HCT116 (cell line): ENCODE results near the gene SLC31A1. TPM values are rescaled to one million over a fixed set of nuclear protein-coding genes. Genes with fewer than 3 reads are reported as not detected.

ENCODE experiments used
- ATAC-seq: fragments of 200-7000 bp; cut with Tn5 transposase; 2 replicates; pipeline ENCODE4 v1.9.1; 2020; ENCODE audit warnings: mild to moderate bottlenecking, moderate library complexity
- Bru-seq: library from RNA; stranded (reverse); fragments of 400-500 nt; gene quantifications from one replicate; lab custom pipeline; 2021; lab: Mats Ljungman, UMichigan
- BruChase-seq, 2 experiments: library from RNA; stranded (reverse); fragments of 400-500 nt; gene quantifications; one replicate each; lab custom pipeline; 2021; lab: Mats Ljungman, UMichigan
- BruUV-seq: library from RNA; stranded (reverse); fragments of 400-500 nt; replicated peaks from 2 replicates; lab custom pipeline; 2021; lab: Mats Ljungman, UMichigan
- CTCF ChIA-PET: fragments of 300-600 bp; sonication (Branson Sonifier 250); formaldehyde crosslinking; loops from one replicate; lab custom pipeline; 2021; ENCODE audit warnings: antibody characterized with exemption; lab: Charles Lee
- POLR2A ChIA-PET: fragments of 300-600, 350-600 bp; sonication (Branson Sonifier 250); formaldehyde crosslinking; loops from one replicate; lab custom pipeline; 2021; ENCODE audit warnings: antibody characterized with exemption; lab: Charles Lee
- RAD21 ChIA-PET, 2 experiments: fragments of 300-600 bp; sonication (Branson Sonifier 250); formaldehyde crosslinking; loops; one replicate each; lab custom pipeline; 2023; ENCODE audit warnings: low total read pairs in 2 of 2; ENCODE audit not compliant: uncharacterized antibody in 2 of 2, unreplicated experiment in 2 of 2, low non-redundant PET in 1 of 2; lab: Charles Lee
- DNase-seq: peaks from one replicate; pipeline ENCODE4 v3.0.0-alpha.2; 2010; ENCODE audit warnings: low read depth, low spot score
- H2AFZ ChIP-seq: fragments of 200-600 bp; shearing (Covaris generic), sonication (generic); 2 replicates; pipeline ENCODE4 v1.6.1; 2017; ENCODE audit warnings: low read depth, mixed run types, mixed read lengths, antibody characterized with exemption, low read length; ENCODE audit not compliant: poor library complexity, severe bottlenecking
- H3K27ac ChIP-seq: 2 replicates; pipeline ENCODE4 v1.5.1; 2012; ENCODE audit warnings: low read depth, low read length
- H3K27me3 ChIP-seq: fragments of 200-600 bp; sonication (generic); 2 replicates; pipeline ENCODE4 v1.6.1; 2016; ENCODE audit warnings: mixed run types, low read length, mixed read lengths; ENCODE audit not compliant: insufficient read depth
- H3K36me3 ChIP-seq, 2 experiments: fragments of 200-500 bp in 1 of 2; fragments of 200-600 bp in 1 of 2; sonication (Bioruptor generic) in 1 of 2; sonication (generic) in 1 of 2; 2 replicates each; pipeline versions ENCODE4 v1.5.1 to v1.6.1; 2014 to 2016; ENCODE audit warnings: low read length in 2 of 2, inconsistent platforms in 1 of 2, mixed read lengths in 1 of 2, mixed run types in 1 of 2; ENCODE audit not compliant: insufficient read depth in 2 of 2, control insufficient read depth in 1 of 2
- H3K4me1 ChIP-seq, 2 experiments: fragments of 200-600 bp in 1 of 2; sonication (generic) in 1 of 2; 2 replicates each; pipeline versions ENCODE4 v1.5.1 to v1.6.1; 2012 to 2017; ENCODE audit warnings: low read length in 2 of 2, inconsistent platforms in 1 of 2, mild to moderate bottlenecking in 1 of 2, mixed read lengths in 1 of 2, mixed run types in 1 of 2, moderate library complexity in 1 of 2; ENCODE audit not compliant: insufficient read depth in 2 of 2, control insufficient read depth in 1 of 2
- H3K4me2 ChIP-seq: fragments of 200-600 bp; sonication (generic); 2 replicates; pipeline ENCODE4 v1.6.1; 2017; ENCODE audit warnings: mixed run types, low read length, mixed read lengths
- H3K4me3 ChIP-seq, 2 experiments: fragments of 200-600 bp in 1 of 2; sonication (generic) in 1 of 2; replicated peaks in 1 of 2; 2 replicates each; pipeline ENCODE4 v1.5.1; 2011 to 2016; ENCODE audit warnings: low read length in 2 of 2, control low read depth in 1 of 2, low read depth in 1 of 2, mild to moderate bottlenecking in 1 of 2, mixed read lengths in 1 of 2, mixed run types in 1 of 2
- H3K79me2 ChIP-seq: fragments of 200-600 bp; sonication (generic); 2 replicates; pipeline ENCODE4 v1.6.1; 2017; ENCODE audit warnings: mild to moderate bottlenecking, mixed run types, low read length, moderate library complexity, mixed read lengths; ENCODE audit not compliant: insufficient read depth
- H3K9ac ChIP-seq: fragments of 200-600 bp; sonication (generic); 2 replicates; pipeline ENCODE4 v1.6.1; 2016; ENCODE audit warnings: low read length, mixed read lengths
- H3K9me2 ChIP-seq: fragments of 200-600 bp; sonication (generic), shearing (Covaris generic); 2 replicates; pipeline ENCODE4 v1.6.1; 2017; ENCODE audit warnings: mixed run types, mild to moderate bottlenecking, moderate library complexity; ENCODE audit not compliant: insufficient read depth
- H3K9me3 ChIP-seq, 2 experiments: fragments of 200-500 bp in 1 of 2; fragments of 200-600 bp in 1 of 2; sonication (Bioruptor generic) in 1 of 2; sonication (generic) in 1 of 2; 2 replicates each; pipeline ENCODE4 v1.6.1; 2014 to 2017; ENCODE audit warnings: low read length in 2 of 2, mixed read lengths in 2 of 2, inconsistent platforms in 1 of 2, low read depth in 1 of 2, mild to moderate bottlenecking in 1 of 2, mixed run types in 1 of 2, moderate library complexity in 1 of 2; ENCODE audit not compliant: control insufficient read depth in 1 of 2, insufficient read depth in 1 of 2
- H4K20me1 ChIP-seq: fragments of 200-600 bp; sonication (generic), shearing (Covaris generic); 2 replicates; pipeline ENCODE4 v1.6.1; 2017; ENCODE audit warnings: mixed run types, mild to moderate bottlenecking, moderate library complexity; ENCODE audit not compliant: insufficient read depth
- CBX3 ChIP-seq: IDR thresholded peaks from 2 replicates; pipeline ENCODE4 v1.6.1; 2012; ENCODE audit warnings: low read depth
- ELF1 ChIP-seq: IDR thresholded peaks from 2 replicates; pipeline ENCODE4 v1.6.1; 2012; ENCODE audit warnings: low read depth, borderline replicate concordance
- EZH2phosphoT487 ChIP-seq: fragments of 200-600 bp; IDR thresholded peaks from 2 replicates; pipeline ENCODE4 v1.6.1; 2018; ENCODE audit warnings: antibody characterized with exemption, borderline replicate concordance
- FOSL1 ChIP-seq: IDR thresholded peaks from 2 replicates; pipeline ENCODE4 v1.6.1; 2012; ENCODE audit warnings: low read depth
- POLR2A ChIP-seq: IDR thresholded peaks from 2 replicates; pipeline ENCODE4 v1.7.0; 2011; ENCODE audit warnings: borderline replicate concordance; ENCODE audit not compliant: insufficient read depth, insufficient read length; ENCODE audit errors: extremely low read depth
- POLR2AphosphoS5 ChIP-seq: IDR thresholded peaks from 2 replicates; pipeline ENCODE4 v1.6.1; 2011; ENCODE audit warnings: mild to moderate bottlenecking, low read depth, low read length, moderate library complexity
- RAD21 ChIP-seq: IDR thresholded peaks from 2 replicates; pipeline ENCODE4 v1.6.1; 2012; ENCODE audit warnings: low read depth, mild to moderate bottlenecking
- SIN3A ChIP-seq: IDR thresholded peaks from 2 replicates; pipeline ENCODE4 v1.6.1; 2012; ENCODE audit warnings: low read depth
- SP1 ChIP-seq: IDR thresholded peaks from 2 replicates; pipeline ENCODE4 v1.6.1; 2012; ENCODE audit warnings: low read depth
- SRF ChIP-seq: IDR thresholded peaks from 2 replicates; pipeline ENCODE4 v1.6.1; 2012; ENCODE audit warnings: low read depth
- ZFX ChIP-seq: fragments of 450-650 bp; IDR thresholded peaks from 2 replicates; pipeline ENCODE4 v1.6.1; 2017
- ZNF274 ChIP-seq: fragments of 200-500 bp; sonication (Bioruptor generic); IDR thresholded peaks from 2 replicates; pipeline ENCODE4 v1.6.1; 2014; ENCODE audit warnings: mild to moderate bottlenecking, low read depth, low read length, inconsistent platforms
- intact Hi-C: fragments of 100-400 bp; cut with micrococcal nuclease; formaldehyde crosslinking; loops from 2 replicates; pipeline ENCODE4 v1.10.0; 2022
- long read RNA-seq: library from polyadenylated mRNA; unstranded; transcript quantifications from one replicate; pipeline ENCODE4 v2.0.0, GENCODE V29; 2021; ENCODE audit not compliant: unreplicated experiment
- polyA plus RNA-seq: library from polyadenylated mRNA; unstranded; fragments of >200 nt; gene quantifications from 2 replicates; pipeline ENCODE4 v1.2.1, GENCODE V29; 2012; ENCODE audit warnings: missing spikeins
- total RNA-seq: library from RNA; stranded (reverse); gene quantifications from one replicate; pipeline ENCODE4 v1.2.1, GENCODE V29; 2021; ENCODE audit not compliant: unreplicated experiment
- TF ChIP-seq, protein P1 (sequence below), 3 experiments: fragments of 200-600 bp in 1 of 3; sonication (generic) in 1 of 3; IDR thresholded peaks in 2 of 3; conservative IDR thresholded peaks in 1 of 3; 2 replicates each; pipeline ENCODE4 v1.5.1; 2012 to 2017; ENCODE audit warnings: low read depth in 2 of 3, low read length in 2 of 3, antibody characterized with exemption in 1 of 3, borderline replicate concordance in 1 of 3, control low read depth in 1 of 3, mild to moderate bottlenecking in 1 of 3, mixed read lengths in 1 of 3, mixed run types in 1 of 3, moderate library complexity in 1 of 3; ENCODE audit not compliant: insufficient read depth in 1 of 3
- TF ChIP-seq, protein P2 (sequence below): IDR thresholded peaks from 2 replicates; pipeline ENCODE4 v1.6.1; 2011; ENCODE audit warnings: mild to moderate bottlenecking, low read length, moderate library complexity; ENCODE audit not compliant: insufficient replicate concordance; ENCODE audit errors: extremely low read depth
- TF ChIP-seq, protein P3 (sequence below): IDR thresholded peaks from 2 replicates; pipeline ENCODE4 v1.6.1; 2012
- TF ChIP-seq, protein P4 (sequence below): IDR thresholded peaks from 2 replicates; pipeline ENCODE4 v1.6.1; 2012; ENCODE audit warnings: low read depth

The SLC31A1 gene
- 24.4 TPM for total RNA-seq
- 17.2 and 18.6 TPM in 2 replicates for polyA plus RNA-seq
- Bru-seq, nascent RNA, result percentile 78 among the genes with signal in this experiment
- percentile 91 among the genes with signal in this experiment for BruChase-seq, experiment 1, labeled RNA remaining after a 6-hour chase
- percentile 81 among the genes with signal in this experiment for BruChase-seq, experiment 2, labeled RNA remaining after a 2-hour chase
- long read RNA-seq, full-length matches to known transcripts, result 46 of 66 reads
- long read RNA-seq, partial matches to known transcripts, result 18 of 66 reads
- long read RNA-seq, other reads (novel, unspliced or antisense), result 2 of 66 reads

DNA sequence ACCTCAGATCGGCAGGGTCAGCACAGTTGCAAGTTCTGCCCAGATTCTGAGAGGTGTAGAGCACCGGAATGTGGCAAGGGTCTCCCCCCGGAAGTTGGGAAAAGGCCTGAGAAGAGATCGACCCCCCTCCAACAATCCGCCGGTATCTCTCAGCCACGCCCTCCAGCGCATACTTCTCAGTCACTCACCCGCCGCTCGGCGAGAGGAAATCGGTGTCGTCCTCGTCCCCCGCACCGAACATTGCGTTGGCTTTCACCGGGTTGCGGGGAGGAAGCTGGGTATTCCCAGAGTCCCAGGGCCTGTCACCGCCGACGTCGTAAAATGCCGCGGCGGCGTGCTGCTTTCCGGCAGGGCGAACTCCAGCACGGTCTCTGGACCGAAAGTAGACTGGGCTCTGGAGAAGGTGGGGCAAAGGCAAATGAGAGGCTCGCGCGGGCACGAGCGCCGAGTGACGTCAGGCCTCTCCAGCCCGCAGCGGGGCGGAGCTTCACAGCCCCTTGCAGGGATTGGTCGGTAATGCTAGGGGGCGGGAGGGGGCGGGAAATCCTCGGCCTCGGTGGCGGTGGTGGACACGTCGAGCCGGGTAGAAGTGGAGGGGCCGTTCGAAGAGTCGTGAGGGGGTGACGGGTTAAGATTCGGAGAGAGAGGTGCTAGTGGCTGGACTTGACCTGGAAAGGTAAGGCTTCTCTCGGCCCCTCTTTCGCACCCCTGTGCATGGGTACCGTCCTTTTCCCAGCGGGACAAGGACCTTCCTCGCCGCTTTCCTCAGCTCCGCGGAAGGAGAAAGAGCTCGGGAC, at the start of gene SLC31A1, which contains the start of gene FKBP15:
Gene SLC31A1 (plus strand): TSS at position 542 of the 797 bp plus-strand sequence. CDS start 34,605 bp downstream, outside the sequence.
Gene FKBP15 (minus strand): TSS at position 275 of the 797 bp plus-strand sequence. CDS start 34 bp downstream, at position 241.
- no TSS peak for BruUV-seq
- H3K36me3 ChIP-seq, result no peaks in the 10 kb centered on the region
- peak within 1 kb of the TSS; percentile 65 for H3K27ac ChIP-seq
- ATAC-seq (peak; percentile 99), DNase-seq (peak; percentile 97)
- H3K9me3 ChIP-seq, result no peaks in the 10 kb centered on the region
- intact Hi-C loops, result loop anchor here (5.0 kb wide), 1 partner anchor 69 kb away; the partner anchor contains the start of gene SLC31A2
- ChIA-PET CTCF (interaction anchor here (0.6 to 1.2 kb wide), 3 partner anchors 14 to 225 kb away, joined by 3 to 5 read pairs (median 4); partner anchors contain the start of gene CDC26), POLR2A (interaction anchor here (0.6 to 2.5 kb wide), 9 partner anchors 11 to 993 kb away, joined by 3 to 11 read pairs (median 3); partner anchors contain the start of genes C9orf43, CDC26, POLE3 and PRPF4), RAD21 (no interaction called here)
- peak within 1 kb of the TSS; percentile 92 for H3K4me2 ChIP-seq
- H3K9me2 ChIP-seq, result no peaks in the 10 kb centered on the region
- peak within 1 kb of the TSS; percentile 81 to 84 for H3K4me3 ChIP-seq
- no peak within 1 kb of the TSS for H2AFZ ChIP-seq
- peak within 1 kb of the TSS; percentile 91 for H3K9ac ChIP-seq
- peaks cover 2 to 21% of the 10 kb centered on the region in 2 experiments; a peak in 3 of 4 replicates for H3K4me1 ChIP-seq
- H3K79me2 ChIP-seq, result peaks cover 76% of the 10 kb centered on the region
- no peaks in the 10 kb centered on the region for H3K27me3 ChIP-seq
- H4K20me1 ChIP-seq, result no peaks in the 10 kb centered on the region
- no peak for TF ChIP-seq FOSL1
- peak; percentile 81 for TF ChIP-seq SIN3A
- TF ChIP-seq, protein P1, sequence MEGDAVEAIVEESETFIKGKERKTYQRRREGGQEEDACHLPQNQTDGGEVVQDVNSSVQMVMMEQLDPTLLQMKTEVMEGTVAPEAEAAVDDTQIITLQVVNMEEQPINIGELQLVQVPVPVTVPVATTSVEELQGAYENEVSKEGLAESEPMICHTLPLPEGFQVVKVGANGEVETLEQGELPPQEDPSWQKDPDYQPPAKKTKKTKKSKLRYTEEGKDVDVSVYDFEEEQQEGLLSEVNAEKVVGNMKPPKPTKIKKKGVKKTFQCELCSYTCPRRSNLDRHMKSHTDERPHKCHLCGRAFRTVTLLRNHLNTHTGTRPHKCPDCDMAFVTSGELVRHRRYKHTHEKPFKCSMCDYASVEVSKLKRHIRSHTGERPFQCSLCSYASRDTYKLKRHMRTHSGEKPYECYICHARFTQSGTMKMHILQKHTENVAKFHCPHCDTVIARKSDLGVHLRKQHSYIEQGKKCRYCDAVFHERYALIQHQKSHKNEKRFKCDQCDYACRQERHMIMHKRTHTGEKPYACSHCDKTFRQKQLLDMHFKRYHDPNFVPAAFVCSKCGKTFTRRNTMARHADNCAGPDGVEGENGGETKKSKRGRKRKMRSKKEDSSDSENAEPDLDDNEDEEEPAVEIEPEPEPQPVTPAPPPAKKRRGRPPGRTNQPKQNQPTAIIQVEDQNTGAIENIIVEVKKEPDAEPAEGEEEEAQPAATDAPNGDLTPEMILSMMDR (IDR thresholded peaks at IDR 0.05 in 2 of 3, conservative IDR thresholded peaks at IDR 0.05 in 1 of 3; ENCODE audit: borderline replicate concordance in 1 of 3, insufficient read depth in 1 of 3, low read depth in 2 of 3, low read length in 2 of 3), result no peak
- TF ChIP-seq ZNF274, result no peak
- no peak; the same call in 1 of the 2 replicates for TF ChIP-seq SRF
- TF ChIP-seq ZFX, result peak; percentile 55; the same call in 1 of the 2 replicates
- peak; percentile 84 for TF ChIP-seq POLR2AphosphoS5
- TF ChIP-seq POLR2A, result peak; percentile 36
- no peak for TF ChIP-seq EZH2phosphoT487
- TF ChIP-seq, protein P2, sequence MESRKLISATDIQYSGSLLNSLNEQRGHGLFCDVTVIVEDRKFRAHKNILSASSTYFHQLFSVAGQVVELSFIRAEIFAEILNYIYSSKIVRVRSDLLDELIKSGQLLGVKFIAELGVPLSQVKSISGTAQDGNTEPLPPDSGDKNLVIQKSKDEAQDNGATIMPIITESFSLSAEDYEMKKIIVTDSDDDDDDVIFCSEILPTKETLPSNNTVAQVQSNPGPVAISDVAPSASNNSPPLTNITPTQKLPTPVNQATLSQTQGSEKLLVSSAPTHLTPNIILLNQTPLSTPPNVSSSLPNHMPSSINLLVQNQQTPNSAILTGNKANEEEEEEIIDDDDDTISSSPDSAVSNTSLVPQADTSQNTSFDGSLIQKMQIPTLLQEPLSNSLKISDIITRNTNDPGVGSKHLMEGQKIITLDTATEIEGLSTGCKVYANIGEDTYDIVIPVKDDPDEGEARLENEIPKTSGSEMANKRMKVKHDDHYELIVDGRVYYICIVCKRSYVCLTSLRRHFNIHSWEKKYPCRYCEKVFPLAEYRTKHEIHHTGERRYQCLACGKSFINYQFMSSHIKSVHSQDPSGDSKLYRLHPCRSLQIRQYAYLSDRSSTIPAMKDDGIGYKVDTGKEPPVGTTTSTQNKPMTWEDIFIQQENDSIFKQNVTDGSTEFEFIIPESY, result no peak
- TF ChIP-seq SP1, result peak; percentile 88
- TF ChIP-seq, protein P3, sequence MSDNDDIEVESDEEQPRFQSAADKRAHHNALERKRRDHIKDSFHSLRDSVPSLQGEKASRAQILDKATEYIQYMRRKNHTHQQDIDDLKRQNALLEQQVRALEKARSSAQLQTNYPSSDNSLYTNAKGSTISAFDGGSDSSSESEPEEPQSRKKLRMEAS, result peak; percentile 87
- no peak; the same call in 1 of the 2 replicates for TF ChIP-seq CBX3
- TF ChIP-seq ELF1, result peak; percentile 46; the same call in 1 of the 2 replicates
- TF ChIP-seq RAD21, result no peak
- TF ChIP-seq, protein P4, sequence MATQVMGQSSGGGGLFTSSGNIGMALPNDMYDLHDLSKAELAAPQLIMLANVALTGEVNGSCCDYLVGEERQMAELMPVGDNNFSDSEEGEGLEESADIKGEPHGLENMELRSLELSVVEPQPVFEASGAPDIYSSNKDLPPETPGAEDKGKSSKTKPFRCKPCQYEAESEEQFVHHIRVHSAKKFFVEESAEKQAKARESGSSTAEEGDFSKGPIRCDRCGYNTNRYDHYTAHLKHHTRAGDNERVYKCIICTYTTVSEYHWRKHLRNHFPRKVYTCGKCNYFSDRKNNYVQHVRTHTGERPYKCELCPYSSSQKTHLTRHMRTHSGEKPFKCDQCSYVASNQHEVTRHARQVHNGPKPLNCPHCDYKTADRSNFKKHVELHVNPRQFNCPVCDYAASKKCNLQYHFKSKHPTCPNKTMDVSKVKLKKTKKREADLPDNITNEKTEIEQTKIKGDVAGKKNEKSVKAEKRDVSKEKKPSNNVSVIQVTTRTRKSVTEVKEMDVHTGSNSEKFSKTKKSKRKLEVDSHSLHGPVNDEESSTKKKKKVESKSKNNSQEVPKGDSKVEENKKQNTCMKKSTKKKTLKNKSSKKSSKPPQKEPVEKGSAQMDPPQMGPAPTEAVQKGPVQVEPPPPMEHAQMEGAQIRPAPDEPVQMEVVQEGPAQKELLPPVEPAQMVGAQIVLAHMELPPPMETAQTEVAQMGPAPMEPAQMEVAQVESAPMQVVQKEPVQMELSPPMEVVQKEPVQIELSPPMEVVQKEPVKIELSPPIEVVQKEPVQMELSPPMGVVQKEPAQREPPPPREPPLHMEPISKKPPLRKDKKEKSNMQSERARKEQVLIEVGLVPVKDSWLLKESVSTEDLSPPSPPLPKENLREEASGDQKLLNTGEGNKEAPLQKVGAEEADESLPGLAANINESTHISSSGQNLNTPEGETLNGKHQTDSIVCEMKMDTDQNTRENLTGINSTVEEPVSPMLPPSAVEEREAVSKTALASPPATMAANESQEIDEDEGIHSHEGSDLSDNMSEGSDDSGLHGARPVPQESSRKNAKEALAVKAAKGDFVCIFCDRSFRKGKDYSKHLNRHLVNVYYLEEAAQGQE, result no peak
